Lung (tissue), 12 donors: Measurements from ENCODE around the gene PRKN. TPM values are rescaled to one million over a fixed set of nuclear protein-coding genes. Genes with fewer than 3 reads are reported as not detected.
"Not testable (repeated sequence)": the region's sequence is repeated elsewhere in the genome, so short reads cannot be mapped to it uniquely, and the experiment has no call there.

Experiments used
- ATAC-seq: fragments of 200-7000 bp; cut with Tn5 transposase; one replicate; pipeline ENCODE4 v1.9.1; 2020; ENCODE audit warnings: moderate number of reproducible peaks; ENCODE audit not compliant: insufficient read depth, low FRiP score
- DNase-seq, 3 donors: peaks; one replicate each; pipeline ENCODE4 v3.0.0-alpha.2; 2013 to 2017
- H3K27ac ChIP-seq, 2 donors: one replicate each; pipeline ENCODE4 v1.5.1; 2013; ENCODE audit warnings: mild to moderate bottlenecking in 2 of 2, moderate library complexity in 2 of 2, control low read depth in 1 of 2, inconsistent platforms in 1 of 2, low read depth in 1 of 2, low read length in 1 of 2
- H3K27me3 ChIP-seq, 3 donors: one replicate each; pipeline ENCODE4 v1.5.1; 2013; ENCODE audit warnings: low read length in 2 of 3; ENCODE audit not compliant: control insufficient read depth in 3 of 3, insufficient read depth in 3 of 3
- H3K36me3 ChIP-seq, 4 donors: one replicate each; pipeline ENCODE4 v1.5.1; 2013; ENCODE audit warnings: low read length in 4 of 4, mild to moderate bottlenecking in 1 of 4, moderate library complexity in 1 of 4; ENCODE audit not compliant: control insufficient read depth in 4 of 4, insufficient read depth in 4 of 4
- H3K4me1 ChIP-seq, 5 donors: one replicate each; pipeline ENCODE4 v1.5.1; 2013; ENCODE audit warnings: low read length in 5 of 5, mild to moderate bottlenecking in 2 of 5, moderate library complexity in 1 of 5; ENCODE audit not compliant: control insufficient read depth in 5 of 5, insufficient read depth in 5 of 5
- H3K4me3 ChIP-seq: one replicate; pipeline ENCODE4 v1.5.1; 2013; ENCODE audit warnings: mild to moderate bottlenecking, control low read depth, moderate library complexity
- H3K9ac ChIP-seq, 2 donors: one replicate each; pipeline ENCODE4 v1.5.1; 2013; ENCODE audit warnings: low read length in 2 of 2, control low read depth in 1 of 2; ENCODE audit not compliant: insufficient read depth in 1 of 2
- H3K9me3 ChIP-seq, 4 donors: one replicate each; pipeline ENCODE4 v1.5.1; 2013; ENCODE audit warnings: low read length in 3 of 4, mild to moderate bottlenecking in 1 of 4, moderate library complexity in 1 of 4; ENCODE audit not compliant: control insufficient read depth in 4 of 4, insufficient read depth in 3 of 4
- CTCF ChIP-seq: IDR thresholded peaks from 2 replicates; pipeline ENCODE4 v1.5.1; 2012; ENCODE audit warnings: mild to moderate bottlenecking; ENCODE audit errors: control extremely low read depth, extremely low read depth
- WGBS, 2 donors: extraction: QIAGEN DNeasy Blood & Tissue Kit; methylation state at CpG; one replicate each; pipeline ENCODE4 v1.1.7; 2013; 5-methylcytosine and 5-hydroxymethylcytosine counted together
- polyA plus RNA-seq, 2 donors: library from polyadenylated mRNA; stranded (reverse); fragments of 200-250 nt; gene quantifications; one replicate each; pipeline ENCODE4 v1.2.1, GENCODE V29; 2013
- total RNA-seq, 2 donors: library from RNA; depleted of rRNA in 1 of 2; stranded (reverse); fragments of >200 nt in 1 of 2; gene quantifications; one replicate each; pipeline ENCODE4 v1.2.1, GENCODE V29; 2014 to 2021
- donor health status: control.
- donor health status: control.
- donor health status: Bipolar disorder and iron deficiency.
- donor health status: healthy.
- donor health status: DM: yes; HTN: yes; CAD: no.

Gene PRKN
- total and polyA plus RNA-seq, 4 donors, result 0.27 to 11.2 (median 3.1) TPM

GRCh38 chr6:161890832-161891297 is 836.7 kb downstream of the PRKN start:
- peak; percentile 27 to 57 (median 56) for DNase-seq
- no peak overlapping the region for H3K4me3 ChIP-seq
- no peaks in the 10 kb centered on the region for H3K36me3 ChIP-seq

GRCh38 chr6:161890133-161890831 is 837.3 kb downstream of the PRKN start:
- no peak overlapping the region for H3K4me3 ChIP-seq
- ATAC-seq (no peak), DNase-seq (peak; percentile 29 to 82 (median 78))
- H3K27me3 ChIP-seq, result no peaks in the 10 kb centered on the region
- H3K27ac ChIP-seq, result no peak overlapping the region
- no peak for TF ChIP-seq CTCF
- 65 to 71% methylated on average over 8 of the region's 8 CpGs for WGBS, 2 donors
- H3K4me1 ChIP-seq, result peaks cover 0 to 19% (median 0%) of the 10 kb centered on the region in 5 donors
- no peaks in the 10 kb centered on the region for H3K9me3 ChIP-seq
- H3K36me3 ChIP-seq, result no peaks in the 10 kb centered on the region
- H3K9ac ChIP-seq, result peak overlapping the region in 1 of 2 donors; percentile 54

More at GRCh38 chr6:161890832-161891297, 836.7 kb downstream of the PRKN start:
- no peak for TF ChIP-seq CTCF
- H3K9ac ChIP-seq, result peak overlapping the region in 1 of 2 donors; percentile 54
- no peaks in the 10 kb centered on the region for H3K9me3 ChIP-seq
- peaks cover 0 to 19% (median 0%) of the 10 kb centered on the region in 5 donors for H3K4me1 ChIP-seq
- 48 to 67% methylated on average over 15 of the region's 15 CpGs for WGBS, 2 donors
- H3K27ac ChIP-seq, result no peak overlapping the region
- no peaks in the 10 kb centered on the region for H3K27me3 ChIP-seq
- ATAC-seq, result no peak

GRCh38 chr6:161889324-161889723 is 838.2 kb downstream of the PRKN start:
- peaks cover 0 to 19% (median 0%) of the 10 kb centered on the region in 5 donors for H3K4me1 ChIP-seq
- H3K9me3 ChIP-seq, result no peaks in the 10 kb centered on the region
- ATAC-seq (no peak), DNase-seq (peak in 1 of 3 donors; percentile 3)
- no peak overlapping the region for H3K9ac ChIP-seq
- H3K4me3 ChIP-seq, result no peak overlapping the region
- no peaks in the 10 kb centered on the region for H3K27me3 ChIP-seq
- H3K36me3 ChIP-seq, result no peaks in the 10 kb centered on the region
- WGBS, 2 donors, result 74 to 88% methylated on average over 7 of the region's 7 CpGs
- H3K27ac ChIP-seq, result no peak overlapping the region
- TF ChIP-seq CTCF, result no peak

- not testable (repeated sequence) for H3K9me3 ChIP-seq, H3K36me3 ChIP-seq, H3K4me3 ChIP-seq, ATAC-seq, H3K27ac ChIP-seq, H3K9ac ChIP-seq, H3K27me3 ChIP-seq, DNase-seq
- peaks cover 0 to 18% (median 0%) of the 10 kb centered on the region in 5 donors for H3K4me1 ChIP-seq
- 96 to 97% methylated on average over 9 of the region's 9 CpGs for WGBS, 2 donors
Observed at GRCh38 chr6:161886545-161886944, 841.0 kb downstream of the PRKN start.
